Ovary (tissue), 9 donors: ENCODE results near the gene RAB8B. TPM values are rescaled to one million over a fixed set of nuclear protein-coding genes. Genes with fewer than 3 reads are reported as not detected.

Source experiments
- DNase-seq, 5 donors: peaks; one replicate each; pipeline ENCODE4 v3.0.0-alpha.2; 2019 to 2020
- H3K27ac ChIP-seq, 2 donors: fragments of 200-600 bp; one replicate each; pipeline versions ENCODE4 v1.5.1 to v1.8.0; 2019 to 2022
- H3K27me3 ChIP-seq: fragments of 200-600 bp; one replicate; pipeline ENCODE4 v1.8.0; 2022
- H3K36me3 ChIP-seq: fragments of 200-600 bp; sonication (generic); one replicate; pipeline ENCODE4 v1.5.1; 2019
- H3K4me1 ChIP-seq: one replicate; pipeline ENCODE4 v1.8.1; 2013; ENCODE audit warnings: mild to moderate bottlenecking, moderate library complexity; ENCODE audit not compliant: insufficient read depth
- H3K4me3 ChIP-seq: fragments of 200-600 bp; sonication (generic); one replicate; pipeline ENCODE4 v1.5.1; 2017
- H3K9me3 ChIP-seq, 2 donors: fragments of 200-600 bp in 1 of 2; sonication (generic) in 1 of 2; one replicate each; pipeline versions ENCODE4 v1.5.1 to v1.8.1; 2013 to 2019; ENCODE audit warnings: mild to moderate bottlenecking in 1 of 2, moderate library complexity in 1 of 2
- CTCF ChIP-seq, 3 donors: fragments of 450-650 bp in 2 of 3; fragments of 200-600 bp in 1 of 3; IDR thresholded peaks; one replicate each; pipeline versions ENCODE4 v1.5.1 to v1.8.0; 2016 to 2022; ENCODE audit warnings: antibody characterized with exemption in 3 of 3, mild to moderate bottlenecking in 1 of 3
- EP300 ChIP-seq: sonication (generic); formaldehyde crosslinking; IDR thresholded peaks from one replicate; pipeline ENCODE4 v1.6.1; 2017; ENCODE audit warnings: antibody characterized with exemption
- POLR2A ChIP-seq: fragments of 450-650 bp; IDR thresholded peaks from one replicate; pipeline ENCODE4 v1.6.1; 2017; ENCODE audit warnings: antibody characterized with exemption, mild to moderate bottlenecking, moderate library complexity
- WGBS, 3 donors: extraction: QIAGEN DNeasy Blood & Tissue Kit in 1 of 3; methylation state at CpG; one replicate each; pipeline versions ENCODE4 v1.1.5 to v1.1.7; 2013 to 2017; 5-methylcytosine and 5-hydroxymethylcytosine counted together
- intact Hi-C, 4 donors: fragments of 100-400 bp; cut with DNase I; formaldehyde crosslinking; loops; one replicate each; pipeline versions ENCODE4 v1.11.0 to v1.15.1; 2022 to 2023
- polyA plus RNA-seq, 2 donors: library from polyadenylated mRNA; stranded (reverse); fragments of 200-250 nt in 1 of 2; fragments of 350-450 nt in 1 of 2; fragmentation: Illumina TruSeq in 1 of 2; extraction: RNeasy Lipid Tissue Mini Kit (QIAGEN cat#74804) in 1 of 2; gene quantifications; one replicate each; pipeline ENCODE4 v1.2.3, GENCODE V29; 2013 to 2014
- total RNA-seq, 7 donors: library from RNA; depleted of rRNA in 2 of 7; stranded (reverse); fragments of >200 nt in 2 of 7; fragmentation: NEBNext Ultra II Directional in 3 of 7; extraction: Animal tissue kit (Norgen Biotek cat#: 25700) in 3 of 7; gene quantifications; one replicate each; pipeline versions ENCODE4 v1.1.0 to v1.2.4, GENCODE V29; 2016 to 2023
- donor health status: DM: no; HTN: no; CAD: no; lungs with moderate emphysema.
- donor health status: DM: no; HTN: no; CAD: no.
- donor health status: Bipolar disorder and iron deficiency.
- donor health status: DM: yes; HTN: yes; CAD: no.
- donor health status: DM: no; HTN: no; CAD: no.
- donor health status: DM: yes; HTN: yes; CAD: no.

RAB8B gene
- total and polyA plus RNA-seq, 9 donors, result 18.5 to 58.0 (median 44.8) TPM

GRCh38 chr15:63151665-63152064 is 37.7 kb upstream of the RAB8B start:
- 93 to 100% (median 96%) methylated on average over 1 of the region's 1 CpG for WGBS, 3 donors
- no peak for DNase-seq
- H3K4me1 ChIP-seq, result peaks cover 2% of the 10 kb centered on the region
- no peak for TF ChIP-seq EP300
- no peak for TF ChIP-seq POLR2A
- no peak for TF ChIP-seq CTCF (IDR thresholded peaks at IDR 0.05)
- H3K4me3 ChIP-seq, result no peak overlapping the region
- H3K27ac ChIP-seq, result no peak overlapping the region
- no peaks in the 10 kb centered on the region for H3K27me3 ChIP-seq
- no peaks in the 10 kb centered on the region for H3K36me3 ChIP-seq
- intact Hi-C loops, result loop anchor here in 2 of 4 donors (10.0 kb wide), 3 partner anchors 107 to 253 kb away; partner anchors contain the start of genes APH1B (in 1 of the 2) and TPM1 (in 1 of the 2)
- no peaks in the 10 kb centered on the region for H3K9me3 ChIP-seq

- H3K4me3 ChIP-seq, result no peak overlapping the region
- no peak overlapping the region for H3K27ac ChIP-seq
- no peak for DNase-seq
- intact Hi-C loops, result loop anchor here in 2 of 4 donors (10.0 kb wide), 3 partner anchors 111 to 249 kb away; partner anchors contain the start of genes APH1B (in 1 of the 2) and TPM1 (in 1 of the 2)
- peaks cover 2% of the 10 kb centered on the region for H3K4me1 ChIP-seq
- H3K36me3 ChIP-seq, result no peaks in the 10 kb centered on the region
- 68 to 71% (median 69%) methylated on average over 3 of the region's 3 CpGs for WGBS, 3 donors
- no peak for TF ChIP-seq CTCF (IDR thresholded peaks at IDR 0.05)
- no peak for TF ChIP-seq POLR2A
- no peak for TF ChIP-seq EP300
- no peaks in the 10 kb centered on the region for H3K9me3 ChIP-seq
- no peaks in the 10 kb centered on the region for H3K27me3 ChIP-seq
Observed at GRCh38 chr15:63155486-63155885, 33.9 kb upstream of the RAB8B start.

GRCh38 chr15:63156086-63156710 is 33.2 kb upstream of the RAB8B start:
- Histone ChIP-seq H3K4me1 (peaks cover 2% of the 10 kb centered on the region), H3K27ac (peak overlapping the region in 1 of 2 donors; percentile 96), H3K36me3 (no peaks in the 10 kb centered on the region), H3K9me3 (no peaks in the 10 kb centered on the region), H3K27me3 (no peaks in the 10 kb centered on the region), H3K4me3 (peak overlapping the region; percentile 97)
- intact Hi-C loops, result loop anchor here in 2 of 4 donors (10.0 kb wide), 3 partner anchors 111 to 249 kb away; partner anchors contain the start of genes APH1B (in 1 of the 2) and TPM1 (in 1 of the 2)
- TF ChIP-seq EP300, result no peak
- TF ChIP-seq POLR2A, result no peak
- TF ChIP-seq CTCF (IDR thresholded peaks at IDR 0.05), result no peak
- WGBS, 3 donors, result 2 to 3% (median 3%) methylated on average over 10 of the region's 10 CpGs
- no peak for DNase-seq

- intact Hi-C loops, result loop anchor here in 2 of 4 donors (10.0 kb wide), 3 partner anchors 112 to 248 kb away; partner anchors contain the start of genes APH1B (in 1 of the 2) and TPM1 (in 1 of the 2)
- WGBS, 3 donors, result 0 to 1% (median 0%) methylated on average over 16 of the region's 16 CpGs
- no peaks in the 10 kb centered on the region for H3K36me3 ChIP-seq
- peaks cover 2% of the 10 kb centered on the region for H3K4me1 ChIP-seq
- TF ChIP-seq EP300 (no peak), CTCF (IDR thresholded peaks at IDR 0.05) (no peak), POLR2A (no peak)
- H3K4me3 ChIP-seq, result peak overlapping the region; percentile 97
- H3K27ac ChIP-seq, result peak overlapping the region; percentile 37 to 96
- H3K9me3 ChIP-seq, result no peaks in the 10 kb centered on the region
- DNase-seq, result peak in 3 of 5 donors; percentile 28 to 36 (median 29)
- H3K27me3 ChIP-seq, result no peaks in the 10 kb centered on the region
Observed at GRCh38 chr15:63156755-63157117, 32.7 kb upstream of the RAB8B start.
